K562 (cell line): Measurements from ENCODE around the gene CACYBP. TPM values are rescaled to one million over a fixed set of nuclear protein-coding genes. Genes with fewer than 3 reads are reported as not detected.
A peak's percentile ranks its signal among the peaks of the same experiment; 100 is the strongest.

Experiments
- ARID2 ChIP-seq: fragments of 450-650 bp; IDR thresholded peaks from 2 replicates; pipeline ENCODE4 v1.6.1; 2017; ENCODE audit warnings: antibody characterized with exemption, mild to moderate bottlenecking
- ASH1L ChIP-seq: fragments of 450-650 bp; IDR thresholded peaks from 2 replicates; pipeline ENCODE4 v1.6.1; 2018; ENCODE audit warnings: borderline replicate concordance, mild to moderate bottlenecking, low read depth; ENCODE audit not compliant: partially characterized antibody
- CBX2 ChIP-seq: fragments of 200-600 bp; sonication (generic); IDR thresholded peaks from one replicate; pipeline ENCODE4 v1.6.1; 2012; ENCODE audit warnings: mild to moderate bottlenecking, low read length, inconsistent platforms; ENCODE audit not compliant: insufficient read depth, poor library complexity, severe bottlenecking
- CBX3 ChIP-seq, 2 experiments: IDR thresholded peaks; 1 replicate in 1 of 2; 2 replicates in 1 of 2; pipeline ENCODE4 v1.6.1; 2012; ENCODE audit warnings: inconsistent platforms in 2 of 2, low read length in 2 of 2, borderline replicate concordance in 1 of 2, control low read depth in 1 of 2
- FOS ChIP-seq: IDR thresholded peaks from 3 replicates; pipeline ENCODE4 v1.6.1; 2011; ENCODE audit not compliant: insufficient read length; ENCODE audit errors: extremely low read depth
- HMG20B ChIP-seq: fragments of 250-450 bp; sonication (Bioruptor Pico); IDR thresholded peaks from 2 replicates; pipeline ENCODE4 v1.5.0; 2021; ENCODE audit warnings: mild to moderate bottlenecking
- NCOA1 ChIP-seq: fragments of 450-650 bp; IDR thresholded peaks from 2 replicates; pipeline ENCODE4 v1.6.1; 2016; ENCODE audit warnings: low read depth
- RB1 ChIP-seq: fragments of 450-650 bp; IDR thresholded peaks from 2 replicates; pipeline ENCODE4 v1.6.1; 2017; ENCODE audit warnings: low read depth, mild to moderate bottlenecking
- RBM22 ChIP-seq: fragments of 200-400 bp; formaldehyde crosslinking; IDR thresholded peaks from 2 replicates; pipeline ENCODE4 v1.6.1; 2018; ENCODE audit warnings: low read length, low read depth; ENCODE audit not compliant: poor library complexity, severe bottlenecking
- SAP30 ChIP-seq: fragments of 200-600 bp; sonication (generic); IDR thresholded peaks from 2 replicates; pipeline ENCODE4 v1.6.1; 2012; ENCODE audit warnings: borderline replicate concordance, low read depth, mild to moderate bottlenecking, moderate library complexity, low read length, control low read depth, inconsistent platforms; ENCODE audit not compliant: insufficient read depth, poor library complexity, severe bottlenecking
- SMARCA4 ChIP-seq: fragments of 450-650 bp; IDR thresholded peaks from 2 replicates; pipeline ENCODE4 v1.6.1; 2016
- ZFP1 ChIP-seq: fragments of 450-650 bp; formaldehyde crosslinking; IDR thresholded peaks from 2 replicates; pipeline ENCODE4 v1.4.0; 2020; ENCODE audit warnings: mild to moderate bottlenecking, mixed read lengths
- ZNF316 ChIP-seq: fragments of 450-650 bp; IDR thresholded peaks from 2 replicates; pipeline ENCODE4 v1.6.1; 2016
- ZNF778 ChIP-seq: fragments of 450-650 bp; formaldehyde crosslinking; IDR thresholded peaks from 2 replicates; pipeline ENCODE4 v1.4.0; 2020; ENCODE audit warnings: mild to moderate bottlenecking, moderate library complexity
- polyA plus RNA-seq, 8 experiments: library from polyadenylated mRNA; depleted of rRNA in 4 of 8; stranded (reverse) in 5 of 8; unstranded in 3 of 8; fragments of >200 nt; fragmentation: Nextera tagmentation in 2 of 8; fragmentation: Illumina TruSeq in 1 of 8; extraction: Ambion mirVana in 2 of 8; extraction: Trizol in 1 of 8; gene quantifications; 2 replicates each; pipeline versions ENCODE4 v1.2.1 to v1.2.3, GENCODE V29; 2011 to 2014; ENCODE audit warnings: inconsistent platforms in 1 of 8, missing spikeins in 1 of 8
- total RNA-seq, 7 experiments: library from RNA; depleted of rRNA in 6 of 7; stranded (reverse); fragments of >200 nt in 6 of 7; fragmentation: Illumina TruSeq in 2 of 7; extraction: Trizol in 2 of 7; gene quantifications; 2 replicates each; pipeline versions ENCODE4 v1.2.1 to v1.2.3, GENCODE V29; 2011 to 2021; ENCODE audit warnings: low replicate concordance in 1 of 7
- TF ChIP-seq, protein P1 (sequence below): fragments of 450-650 bp; formaldehyde crosslinking; IDR thresholded peaks from 2 replicates; pipeline ENCODE4 v1.4.0; 2022; ENCODE audit warnings: missing genetic modification characterization
- TF ChIP-seq, protein P2 (sequence below): IDR thresholded peaks from 2 replicates; pipeline ENCODE4 v1.6.1; 2011; ENCODE audit warnings: borderline replicate concordance, low read depth, mild to moderate bottlenecking, moderate library complexity, low read length; ENCODE audit not compliant: insufficient read depth, poor library complexity, severe bottlenecking
- TF ChIP-seq, protein P3 (sequence below), 2 experiments: fragments of 450-650 bp in 1 of 2; sonication (generic) in 1 of 2; formaldehyde crosslinking; conservative IDR thresholded peaks; 2 replicates each; pipeline versions ENCODE4 v1.4.0 to v1.8.1; 2020 to 2022; ENCODE audit warnings: mild to moderate bottlenecking in 1 of 2, missing genetic modification reagents in 1 of 2
- TF ChIP-seq, protein P4 (sequence below), 2 experiments: fragments of 450-650 bp; IDR thresholded peaks; 2 replicates each; pipeline ENCODE4 v1.6.1; 2018; ENCODE audit warnings: mild to moderate bottlenecking in 2 of 2, low read depth in 1 of 2; ENCODE audit not compliant: partially characterized antibody in 2 of 2

CACYBP gene
- total and polyA plus RNA-seq, 9 of the 15 experiments (the other 6 are each of a cell fraction or from before 2014, with no cell fraction given) = 147 to 1,576 (median 488) TPM

DNA sequence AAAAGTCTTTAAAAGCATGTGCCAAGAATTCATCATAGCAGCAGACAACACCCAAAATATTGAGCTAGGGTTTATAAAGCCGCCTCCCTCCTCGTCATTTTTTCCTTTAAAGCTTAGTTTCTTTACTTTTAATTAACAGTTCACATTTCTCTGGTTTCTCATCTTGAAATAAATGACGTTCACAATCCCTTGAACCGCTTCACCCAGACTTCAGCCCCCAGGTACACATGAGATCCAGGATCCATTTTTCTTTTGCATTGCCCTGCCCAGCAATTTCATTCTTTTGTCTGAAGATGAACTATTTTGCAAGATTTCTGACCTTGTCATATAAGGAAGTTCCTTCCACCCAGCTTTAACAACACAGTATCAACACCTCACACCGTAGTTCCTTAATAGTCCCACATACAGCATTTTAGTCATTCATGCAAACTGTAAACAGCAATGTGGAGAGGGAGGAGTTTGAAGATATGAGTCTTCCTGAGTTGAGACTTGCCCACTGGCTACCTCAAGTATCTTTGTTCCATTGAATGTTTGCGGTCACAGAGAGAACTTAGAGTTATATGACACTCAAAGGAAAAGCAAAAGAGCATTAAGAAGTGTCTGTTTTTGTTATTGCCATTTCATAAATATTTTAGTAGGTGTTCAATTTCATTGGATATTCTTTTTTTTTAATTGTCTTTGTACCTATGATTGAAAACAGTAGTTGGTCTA is 35.3 kb upstream of the CACYBP start (continued):
- TF ChIP-seq, protein P1, sequence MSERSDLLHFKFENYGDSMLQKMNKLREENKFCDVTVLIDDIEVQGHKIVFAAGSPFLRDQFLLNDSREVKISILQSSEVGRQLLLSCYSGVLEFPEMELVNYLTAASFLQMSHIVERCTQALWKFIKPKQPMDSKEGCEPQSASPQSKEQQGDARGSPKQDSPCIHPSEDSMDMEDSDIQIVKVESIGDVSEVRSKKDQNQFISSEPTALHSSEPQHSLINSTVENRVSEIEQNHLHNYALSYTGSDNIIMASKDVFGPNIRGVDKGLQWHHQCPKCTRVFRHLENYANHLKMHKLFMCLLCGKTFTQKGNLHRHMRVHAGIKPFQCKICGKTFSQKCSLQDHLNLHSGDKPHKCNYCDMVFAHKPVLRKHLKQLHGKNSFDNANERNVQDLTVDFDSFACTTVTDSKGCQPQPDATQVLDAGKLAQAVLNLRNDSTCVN (CRISPR knock-in tag) = no peak
- TF ChIP-seq ARID2 (no peak), ZNF778 (CRISPR knock-in tag) (no peak), FOS (no peak), SMARCA4 (peak; percentile 77), RB1 (no peak), HMG20B (CRISPR knock-in tag) (no peak), ASH1L (no peak), SAP30 (no peak), RBM22 (no peak), NCOA1 (0 out of 2 replicates have a peak, but pooled peaks have one; percentile 22), CBX3 (IDR thresholded peaks at IDR 0.05; ENCODE audit: borderline replicate concordance in 1 of 2, low read length in 2 of 2) (peak in 1 of 2 experiments; percentile 85; a peak in 1 of 3 replicates), ZNF316 (peak; percentile 61), CBX2 (no peak), ZFP1 (CRISPR knock-in tag) (no peak)
- TF ChIP-seq, protein P2, sequence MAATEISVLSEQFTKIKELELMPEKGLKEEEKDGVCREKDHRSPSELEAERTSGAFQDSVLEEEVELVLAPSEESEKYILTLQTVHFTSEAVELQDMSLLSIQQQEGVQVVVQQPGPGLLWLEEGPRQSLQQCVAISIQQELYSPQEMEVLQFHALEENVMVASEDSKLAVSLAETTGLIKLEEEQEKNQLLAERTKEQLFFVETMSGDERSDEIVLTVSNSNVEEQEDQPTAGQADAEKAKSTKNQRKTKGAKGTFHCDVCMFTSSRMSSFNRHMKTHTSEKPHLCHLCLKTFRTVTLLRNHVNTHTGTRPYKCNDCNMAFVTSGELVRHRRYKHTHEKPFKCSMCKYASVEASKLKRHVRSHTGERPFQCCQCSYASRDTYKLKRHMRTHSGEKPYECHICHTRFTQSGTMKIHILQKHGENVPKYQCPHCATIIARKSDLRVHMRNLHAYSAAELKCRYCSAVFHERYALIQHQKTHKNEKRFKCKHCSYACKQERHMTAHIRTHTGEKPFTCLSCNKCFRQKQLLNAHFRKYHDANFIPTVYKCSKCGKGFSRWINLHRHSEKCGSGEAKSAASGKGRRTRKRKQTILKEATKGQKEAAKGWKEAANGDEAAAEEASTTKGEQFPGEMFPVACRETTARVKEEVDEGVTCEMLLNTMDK = no peak
- TF ChIP-seq, protein P3, sequence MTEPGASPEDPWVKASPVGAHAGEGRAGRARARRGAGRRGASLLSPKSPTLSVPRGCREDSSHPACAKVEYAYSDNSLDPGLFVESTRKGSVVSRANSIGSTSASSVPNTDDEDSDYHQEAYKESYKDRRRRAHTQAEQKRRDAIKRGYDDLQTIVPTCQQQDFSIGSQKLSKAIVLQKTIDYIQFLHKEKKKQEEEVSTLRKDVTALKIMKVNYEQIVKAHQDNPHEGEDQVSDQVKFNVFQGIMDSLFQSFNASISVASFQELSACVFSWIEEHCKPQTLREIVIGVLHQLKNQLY (CRISPR knock-in tag; conservative IDR thresholded peaks at IDR 0.05) = no peak
- TF ChIP-seq, protein P4, sequence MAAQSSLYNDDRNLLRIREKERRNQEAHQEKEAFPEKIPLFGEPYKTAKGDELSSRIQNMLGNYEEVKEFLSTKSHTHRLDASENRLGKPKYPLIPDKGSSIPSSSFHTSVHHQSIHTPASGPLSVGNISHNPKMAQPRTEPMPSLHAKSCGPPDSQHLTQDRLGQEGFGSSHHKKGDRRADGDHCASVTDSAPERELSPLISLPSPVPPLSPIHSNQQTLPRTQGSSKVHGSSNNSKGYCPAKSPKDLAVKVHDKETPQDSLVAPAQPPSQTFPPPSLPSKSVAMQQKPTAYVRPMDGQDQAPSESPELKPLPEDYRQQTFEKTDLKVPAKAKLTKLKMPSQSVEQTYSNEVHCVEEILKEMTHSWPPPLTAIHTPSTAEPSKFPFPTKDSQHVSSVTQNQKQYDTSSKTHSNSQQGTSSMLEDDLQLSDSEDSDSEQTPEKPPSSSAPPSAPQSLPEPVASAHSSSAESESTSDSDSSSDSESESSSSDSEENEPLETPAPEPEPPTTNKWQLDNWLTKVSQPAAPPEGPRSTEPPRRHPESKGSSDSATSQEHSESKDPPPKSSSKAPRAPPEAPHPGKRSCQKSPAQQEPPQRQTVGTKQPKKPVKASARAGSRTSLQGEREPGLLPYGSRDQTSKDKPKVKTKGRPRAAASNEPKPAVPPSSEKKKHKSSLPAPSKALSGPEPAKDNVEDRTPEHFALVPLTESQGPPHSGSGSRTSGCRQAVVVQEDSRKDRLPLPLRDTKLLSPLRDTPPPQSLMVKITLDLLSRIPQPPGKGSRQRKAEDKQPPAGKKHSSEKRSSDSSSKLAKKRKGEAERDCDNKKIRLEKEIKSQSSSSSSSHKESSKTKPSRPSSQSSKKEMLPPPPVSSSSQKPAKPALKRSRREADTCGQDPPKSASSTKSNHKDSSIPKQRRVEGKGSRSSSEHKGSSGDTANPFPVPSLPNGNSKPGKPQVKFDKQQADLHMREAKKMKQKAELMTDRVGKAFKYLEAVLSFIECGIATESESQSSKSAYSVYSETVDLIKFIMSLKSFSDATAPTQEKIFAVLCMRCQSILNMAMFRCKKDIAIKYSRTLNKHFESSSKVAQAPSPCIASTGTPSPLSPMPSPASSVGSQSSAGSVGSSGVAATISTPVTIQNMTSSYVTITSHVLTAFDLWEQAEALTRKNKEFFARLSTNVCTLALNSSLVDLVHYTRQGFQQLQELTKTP (IDR thresholded peaks at IDR 0.05; ENCODE audit: low read depth in 1 of 2, partially characterized antibody in 2 of 2) = peak in 1 of 2 experiments; percentile 37
